ENCODE results near the gene C2orf76. TPM values are rescaled to one million over a fixed set of nuclear protein-coding genes. Genes with fewer than 3 reads are reported as not detected.

Gene C2orf76
- total and polyA plus RNA-seq, 2 of the 4 experiments (the other 2 are of a cell fraction) = 10.6 to 12.6 TPM

DNA sequence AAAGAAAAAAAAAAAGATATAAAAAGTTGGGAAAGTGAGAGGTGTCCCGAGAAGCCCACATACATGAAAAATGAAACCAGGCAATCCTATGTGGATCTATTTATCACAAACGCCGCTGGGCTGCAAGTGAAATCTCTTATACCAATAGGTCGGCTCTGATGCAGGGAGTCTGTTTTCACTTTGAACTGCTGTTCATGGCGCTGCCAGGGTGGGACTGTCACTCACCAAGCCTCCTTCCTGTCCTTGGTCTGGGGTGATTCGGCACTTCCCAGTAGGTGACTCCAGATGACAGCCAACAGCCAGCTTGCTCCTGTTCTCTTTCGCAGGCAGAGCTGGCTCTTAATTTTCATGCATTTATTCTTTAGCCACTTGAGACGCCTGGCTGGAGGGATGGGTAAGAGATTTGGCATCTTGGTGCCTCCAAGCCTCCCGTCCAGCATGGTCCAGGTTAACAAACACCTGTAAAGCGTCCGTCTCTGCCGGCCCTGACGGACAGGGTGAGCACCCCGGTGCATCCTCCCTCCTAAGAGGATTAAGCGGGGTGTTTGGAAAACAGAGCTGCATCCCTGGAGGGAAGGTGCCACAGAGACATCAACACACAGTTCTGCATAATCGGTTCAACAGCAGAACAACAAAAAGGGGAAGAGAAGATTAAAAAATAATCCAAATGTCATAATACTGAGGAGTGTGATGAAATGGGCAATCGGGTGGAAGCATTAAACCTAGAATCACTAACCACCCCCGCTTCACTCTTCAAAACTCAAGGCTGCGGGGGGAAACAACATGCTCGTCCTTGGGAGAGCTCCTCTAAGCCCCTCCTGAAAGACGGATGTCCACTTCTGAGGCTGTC, 84.3 kb downstream of the C2orf76 start (continued):
- TF ChIP-seq MAZ (IDR thresholded peaks at IDR 0.05; ENCODE audit: borderline replicate concordance, low read depth, low read length) = no peak

- dilution Hi-C loops (cut with HindIII; ENCODE audit: low sequenced_read_pairs, unreplicated experiment) = no loop called here
- TF ChIP-seq RAD21 (IDR thresholded peaks at IDR 0.05; ENCODE audit: low read length) (no peak), RCOR1 (IDR thresholded peaks at IDR 0.05; ENCODE audit: insufficient replicate concordance, low read length) (no peak), MXI1 (IDR thresholded peaks at IDR 0.05; ENCODE audit: borderline replicate concordance, low read depth, low read length) (no peak), ELK1 (IDR thresholded peaks at IDR 0.05; ENCODE audit: borderline replicate concordance, low read depth, low read length) (no peak), NFE2L2 (IDR thresholded peaks at IDR 0.05; ENCODE audit: low read depth, low read length) (no peak), CTCF (conservative IDR thresholded peaks at IDR 0.05; ENCODE audit: low read depth, low read length) (no peak), RFX5 (IDR thresholded peaks at IDR 0.05; ENCODE audit: low read depth, low read length) (no peak), FOS (IDR thresholded peaks at IDR 0.05; ENCODE audit: low read depth, low read length) (no peak)
These were observed 86.0 kb downstream of the C2orf76 start for GRCh38 chr2:119280680-119281079.

More at GRCh38 chr2:119280680-119281079, 86.0 kb downstream of the C2orf76 start:
- no peak overlapping the region for H2BK15ac ChIP-seq (ENCODE audit: low read depth, low read length)
- no peaks in the 10 kb centered on the region for H3K79me1 ChIP-seq (ENCODE audit: low read depth in 1 of 2, low read length in 2 of 2)
- no peak overlapping the region for H3K14ac ChIP-seq (replicated peaks; ENCODE audit: low read depth, low read length)
- H2AK9ac ChIP-seq (replicated peaks; ENCODE audit: low read depth, low read length, poor library complexity) = no peak overlapping the region
- peaks cover 2% of the 10 kb centered on the region; the same call in 1 of the 2 replicates for H3K4me1 ChIP-seq (ENCODE audit: control insufficient read depth, insufficient read depth, low read length)
- DNase-seq = no peak
- no peak overlapping the region for H4K5ac ChIP-seq (ENCODE audit: low read depth, low read length)
- no CpG with 5 or more reads among the region's 4 CpGs for WGBS, 2 experiments (ENCODE audit: extremely low coverage in 2 of 2, insufficient read length in 1 of 2)
- ChIA-PET POLR2A (ENCODE audit: unreplicated experiment) (no interaction called here), CTCF (interaction anchor here (0.9 to 2.3 kb wide), 4 partner anchors 9 to 61 kb away, joined by 3 to 7 read pairs (median 4); no protein-coding TSS in a partner anchor)
- H4K20me1 ChIP-seq (ENCODE audit: insufficient read depth, low read length) = no peaks in the 10 kb centered on the region
- no peak overlapping the region for H4K91ac ChIP-seq (ENCODE audit: insufficient read depth, low read depth, low read length)
- no peak overlapping the region for H2BK20ac ChIP-seq (ENCODE audit: low read depth, low read length)
- intact Hi-C loops (cut with micrococcal nuclease) (no loop called here), in situ Hi-C loops (cut with MboI; ENCODE audit: low sequenced_read_pairs) (loop anchor here (10.0 kb wide), 1 partner anchor 256 kb away; no protein-coding TSS in a partner anchor)
- H3K9ac ChIP-seq (ENCODE audit: low read depth, low read length) = no peak overlapping the region
- no peak for ATAC-seq (ENCODE audit: low read depth)
- no peak overlapping the region for H3K4me3 ChIP-seq (ENCODE audit: insufficient read depth, low read depth, low read length)
- 0 out of 2 replicates have a peak, but pooled peaks cover 3% of the 10 kb centered on the region for H3K9me1 ChIP-seq (ENCODE audit: insufficient read depth, low read length)
- H3K56ac ChIP-seq (ENCODE audit: extremely low read depth, insufficient read depth, low read length) = no peak overlapping the region
- no peak overlapping the region for H2BK5ac ChIP-seq (ENCODE audit: low read depth, low read length, poor library complexity, severe bottlenecking)
- H3K4ac ChIP-seq (ENCODE audit: low read depth, low read length) = no peak overlapping the region
- H2AK5ac ChIP-seq (ENCODE audit: low read depth, low read length) = no peak overlapping the region
- no peak overlapping the region for H3K4me2 ChIP-seq (ENCODE audit: low read depth, low read length)
- no peak overlapping the region for H2AFZ ChIP-seq (replicated peaks; ENCODE audit: low read length, poor library complexity)
- H3K23ac ChIP-seq (ENCODE audit: low read depth, low read length) = no peak overlapping the region
- no peak overlapping the region for H3K18ac ChIP-seq (ENCODE audit: low read depth, low read length)
- no peak overlapping the region for H3K27ac ChIP-seq (ENCODE audit: insufficient read depth, low read length)
- H2BK120ac ChIP-seq (ENCODE audit: low read depth, low read length) = no peak overlapping the region
- no peaks in the 10 kb centered on the region for H3K36me3 ChIP-seq (ENCODE audit: control insufficient read depth, insufficient read depth, low read length)
- no TSS peak for BruUV-seq (replicated peaks)
- H3K27me3 ChIP-seq (ENCODE audit: control insufficient read depth, insufficient read depth, low read length) = peaks cover 6% of the 10 kb centered on the region; the same call in 1 of the 2 replicates
- no peaks in the 10 kb centered on the region for H3K9me3 ChIP-seq (ENCODE audit: control insufficient read depth, insufficient read depth, low read length)
- H4K8ac ChIP-seq (ENCODE audit: low read depth in 2 of 2, low read length in 2 of 2) = no peak overlapping the region
